Measurements from ENCODE around the gene WAC. TPM values are rescaled to one million over a fixed set of nuclear protein-coding genes. Genes with fewer than 3 reads are reported as not detected.
A peak's percentile ranks its signal among the peaks of the same experiment; 100 is the strongest.

WAC gene
- total and polyA plus RNA-seq, 2 of the 13 experiments (the other 11 are each of a cell fraction or from before 2014, with no cell fraction given): 69.1 to 96.2 TPM

DNA sequence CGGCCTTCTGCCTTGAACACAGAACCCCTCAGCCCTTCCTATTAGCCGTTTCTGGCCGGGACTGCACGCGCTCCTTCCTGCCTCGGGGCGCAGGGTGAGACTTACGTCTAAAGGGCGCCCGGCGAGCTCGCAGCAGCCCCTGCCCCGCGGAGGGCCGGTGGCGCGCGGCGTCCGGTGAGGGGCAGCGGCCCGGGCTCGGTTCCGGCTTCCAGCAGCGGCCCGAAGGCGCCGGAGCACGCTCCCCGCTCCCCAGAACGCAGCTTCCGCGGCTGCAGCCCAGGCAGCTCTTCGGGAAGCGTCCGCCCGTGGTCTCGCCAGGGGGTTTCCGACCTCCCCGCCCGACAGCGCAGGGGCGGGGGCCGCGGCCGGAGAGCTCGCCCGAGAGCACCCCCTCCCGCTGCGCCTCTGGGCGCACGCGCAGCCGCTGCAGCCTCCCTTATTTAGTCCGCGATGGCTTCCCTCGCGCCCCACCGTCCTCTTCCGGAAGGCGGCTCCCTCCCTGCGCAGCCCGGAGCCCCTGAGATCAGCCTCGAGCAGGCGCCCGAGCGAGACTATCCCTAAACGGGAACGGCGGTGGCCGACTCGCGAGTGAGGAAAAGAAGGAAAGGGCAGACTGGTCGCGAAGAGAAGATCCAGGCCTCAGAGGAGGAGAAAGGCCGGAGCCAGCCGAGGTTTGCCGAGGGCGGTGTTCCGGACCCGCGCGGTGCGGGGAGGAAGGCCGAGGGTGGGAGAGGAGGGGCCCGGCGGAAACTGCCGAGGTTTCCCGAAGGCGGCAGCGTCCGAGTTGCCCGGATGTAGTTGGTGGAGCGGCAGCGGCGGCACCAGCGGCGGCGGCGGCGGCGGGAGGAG, at the start of gene WAC (continued):
- TF ChIP-seq, protein P1, sequence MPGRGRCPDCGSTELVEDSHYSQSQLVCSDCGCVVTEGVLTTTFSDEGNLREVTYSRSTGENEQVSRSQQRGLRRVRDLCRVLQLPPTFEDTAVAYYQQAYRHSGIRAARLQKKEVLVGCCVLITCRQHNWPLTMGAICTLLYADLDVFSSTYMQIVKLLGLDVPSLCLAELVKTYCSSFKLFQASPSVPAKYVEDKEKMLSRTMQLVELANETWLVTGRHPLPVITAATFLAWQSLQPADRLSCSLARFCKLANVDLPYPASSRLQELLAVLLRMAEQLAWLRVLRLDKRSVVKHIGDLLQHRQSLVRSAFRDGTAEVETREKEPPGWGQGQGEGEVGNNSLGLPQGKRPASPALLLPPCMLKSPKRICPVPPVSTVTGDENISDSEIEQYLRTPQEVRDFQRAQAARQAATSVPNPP (CRISPR knock-in tag; IDR thresholded peaks at IDR 0.05): no peak
- TF ChIP-seq, protein P2, sequence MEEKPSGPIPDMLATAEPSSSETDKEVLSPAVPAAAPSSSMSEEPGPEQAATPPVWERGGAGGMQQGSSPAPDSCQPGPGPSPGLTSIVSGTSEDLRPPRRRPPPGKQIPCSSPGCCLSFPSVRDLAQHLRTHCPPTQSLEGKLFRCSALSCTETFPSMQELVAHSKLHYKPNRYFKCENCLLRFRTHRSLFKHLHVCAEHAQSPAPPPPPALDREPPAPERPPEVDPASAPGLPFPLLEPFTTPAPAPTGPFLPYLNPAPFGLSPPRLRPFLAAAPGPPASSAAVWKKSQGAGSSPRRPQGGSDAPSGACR (CRISPR knock-in tag; IDR thresholded peaks at IDR 0.05): no peak; the same call in 1 of the 2 replicates
- TF ChIP-seq CC2D1A (CRISPR knock-in tag; IDR thresholded peaks at IDR 0.05) (no peak), NRL (CRISPR knock-in tag; IDR thresholded peaks at IDR 0.05; ENCODE audit: borderline replicate concordance) (peak; percentile 75), NFKBIZ (CRISPR knock-in tag; IDR thresholded peaks at IDR 0.05) (no peak), ZFX (CRISPR knock-in tag; IDR thresholded peaks at IDR 0.05; ENCODE audit: low read depth) (peak; percentile 100), MATR3 (CRISPR knock-in tag; IDR thresholded peaks at IDR 0.05) (no peak), RFX3 (CRISPR knock-in tag; IDR thresholded peaks at IDR 0.05) (no peak), ZNF317 (CRISPR knock-in tag; IDR thresholded peaks at IDR 0.05) (peak; percentile 66), FOXK1 (CRISPR knock-in tag; IDR thresholded peaks at IDR 0.05; ENCODE audit: borderline replicate concordance, low read depth) (peak; percentile 31; the same call in 1 of the 2 replicates), AGO1 (IDR thresholded peaks at IDR 0.05; ENCODE audit: low read depth, low read length, poor library complexity, severe bottlenecking) (peak; percentile 76), KDM3A (CRISPR knock-in tag; IDR thresholded peaks at IDR 0.05; ENCODE audit: low read depth) (peak; percentile 67; the same call in 1 of the 2 replicates), ZNF260 (CRISPR knock-in tag; IDR thresholded peaks at IDR 0.05; ENCODE audit: borderline replicate concordance, low read depth) (no peak)
- TF ChIP-seq, protein P3, sequence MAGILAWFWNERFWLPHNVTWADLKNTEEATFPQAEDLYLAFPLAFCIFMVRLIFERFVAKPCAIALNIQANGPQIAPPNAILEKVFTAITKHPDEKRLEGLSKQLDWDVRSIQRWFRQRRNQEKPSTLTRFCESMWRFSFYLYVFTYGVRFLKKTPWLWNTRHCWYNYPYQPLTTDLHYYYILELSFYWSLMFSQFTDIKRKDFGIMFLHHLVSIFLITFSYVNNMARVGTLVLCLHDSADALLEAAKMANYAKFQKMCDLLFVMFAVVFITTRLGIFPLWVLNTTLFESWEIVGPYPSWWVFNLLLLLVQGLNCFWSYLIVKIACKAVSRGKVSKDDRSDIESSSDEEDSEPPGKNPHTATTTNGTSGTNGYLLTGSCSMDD (CRISPR knock-in tag; IDR thresholded peaks at IDR 0.05): no peak
- TF ChIP-seq, protein P4, sequence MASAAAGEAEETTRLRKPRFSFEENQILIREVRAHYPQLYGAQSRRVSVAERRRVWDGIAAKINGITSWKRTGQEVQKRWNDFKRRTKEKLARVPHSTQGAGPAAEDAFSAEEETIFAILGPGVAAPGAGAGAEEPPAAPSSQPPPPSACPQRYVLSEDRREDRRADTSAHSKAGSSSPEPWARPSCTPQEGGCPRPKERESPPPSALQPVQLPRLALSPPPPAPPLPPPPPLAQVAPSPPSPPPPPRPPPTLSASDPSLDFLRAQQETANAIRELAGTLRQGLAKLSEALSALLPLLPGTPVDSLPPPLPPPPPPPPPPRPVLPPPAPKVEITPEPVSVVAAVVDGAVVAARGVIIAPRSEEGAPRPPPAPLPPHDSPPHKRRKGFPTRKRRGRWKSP (CRISPR knock-in tag; IDR thresholded peaks at IDR 0.05): peak; percentile 89
- TF ChIP-seq, protein P5, sequence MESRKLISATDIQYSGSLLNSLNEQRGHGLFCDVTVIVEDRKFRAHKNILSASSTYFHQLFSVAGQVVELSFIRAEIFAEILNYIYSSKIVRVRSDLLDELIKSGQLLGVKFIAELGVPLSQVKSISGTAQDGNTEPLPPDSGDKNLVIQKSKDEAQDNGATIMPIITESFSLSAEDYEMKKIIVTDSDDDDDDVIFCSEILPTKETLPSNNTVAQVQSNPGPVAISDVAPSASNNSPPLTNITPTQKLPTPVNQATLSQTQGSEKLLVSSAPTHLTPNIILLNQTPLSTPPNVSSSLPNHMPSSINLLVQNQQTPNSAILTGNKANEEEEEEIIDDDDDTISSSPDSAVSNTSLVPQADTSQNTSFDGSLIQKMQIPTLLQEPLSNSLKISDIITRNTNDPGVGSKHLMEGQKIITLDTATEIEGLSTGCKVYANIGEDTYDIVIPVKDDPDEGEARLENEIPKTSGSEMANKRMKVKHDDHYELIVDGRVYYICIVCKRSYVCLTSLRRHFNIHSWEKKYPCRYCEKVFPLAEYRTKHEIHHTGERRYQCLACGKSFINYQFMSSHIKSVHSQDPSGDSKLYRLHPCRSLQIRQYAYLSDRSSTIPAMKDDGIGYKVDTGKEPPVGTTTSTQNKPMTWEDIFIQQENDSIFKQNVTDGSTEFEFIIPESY (CRISPR knock-in tag; IDR thresholded peaks at IDR 0.05): peak; percentile 50
